Keratinocyte (primary cell): ENCODE results near the gene COA4. TPM values are rescaled to one million over a fixed set of nuclear protein-coding genes. Genes with fewer than 3 reads are reported as not detected.

Experiments used
- DNase-seq: peaks from one replicate; pipeline ENCODE4 v3.0.0-alpha.2; 2011; ENCODE audit warnings: low read depth, missing footprints, low spot score
- FAIRE-seq: peaks from 2 replicates; lab custom pipeline; 2011; peaks lifted over from hg19 to GRCh38; lab: Jason Lieb, UNC
- H2AFZ ChIP-seq: 2 replicates; pipeline ENCODE4 v1.6.0; 2012; ENCODE audit warnings: low read length, control low read depth, inconsistent platforms; ENCODE audit not compliant: control insufficient read depth
- H3K27ac ChIP-seq: 2 replicates; pipeline ENCODE4 v1.5.1; 2011; ENCODE audit warnings: low read length; ENCODE audit not compliant: control insufficient read depth, insufficient read depth
- H3K27me3 ChIP-seq: 3 replicates; pipeline ENCODE4 v1.6.0; 2011; ENCODE audit warnings: low read length; ENCODE audit not compliant: control insufficient read depth, insufficient read depth; ENCODE audit errors: extremely low read depth
- H3K36me3 ChIP-seq, 2 experiments: 2 replicates in 1 of 2; 3 replicates in 1 of 2; pipeline ENCODE4 v1.5.1; 2011; ENCODE audit warnings: low read length in 2 of 2, mild to moderate bottlenecking in 1 of 2; ENCODE audit not compliant: control insufficient read depth in 2 of 2, insufficient read depth in 2 of 2; ENCODE audit errors: extremely low read depth in 1 of 2
- H3K4me1 ChIP-seq: 3 replicates; pipeline ENCODE4 v1.5.1; 2011; ENCODE audit warnings: low read length; ENCODE audit not compliant: control insufficient read depth, insufficient read depth; ENCODE audit errors: extremely low read depth
- H3K4me2 ChIP-seq: 3 replicates; pipeline ENCODE4 v1.6.0; 2011; ENCODE audit warnings: low read depth, low read length; ENCODE audit not compliant: control insufficient read depth, insufficient read depth; ENCODE audit errors: extremely low read depth
- H3K4me3 ChIP-seq, 3 experiments: fragments of 200-600 bp in 1 of 3; sonication (generic) in 1 of 3; 2 replicates in 2 of 3; 3 replicates in 1 of 3; pipeline ENCODE4 v1.5.1; 2011 to 2016; ENCODE audit warnings: low read length in 3 of 3, mild to moderate bottlenecking in 3 of 3, control low read depth in 2 of 3, inconsistent platforms in 1 of 3, low read depth in 1 of 3, mixed read lengths in 1 of 3, mixed run types in 1 of 3, moderate library complexity in 1 of 3; ENCODE audit not compliant: control insufficient read depth in 2 of 3, insufficient read depth in 2 of 3; ENCODE audit errors: extremely low read depth in 1 of 3
- H3K79me2 ChIP-seq: 2 replicates; pipeline ENCODE4 v1.6.0; 2012; ENCODE audit warnings: low read length; ENCODE audit not compliant: control insufficient read depth, insufficient read depth
- H3K9ac ChIP-seq: 3 replicates; pipeline ENCODE4 v1.6.0; 2011; ENCODE audit warnings: low read length; ENCODE audit not compliant: control insufficient read depth, insufficient read depth; ENCODE audit errors: extremely low read depth
- H3K9me1 ChIP-seq: 3 replicates; pipeline ENCODE4 v1.6.0; 2011; ENCODE audit warnings: low read length; ENCODE audit not compliant: control insufficient read depth, insufficient read depth; ENCODE audit errors: extremely low read depth
- H3K9me3 ChIP-seq: 2 replicates; pipeline ENCODE4 v1.5.1; 2012; ENCODE audit warnings: low read depth, low read length; ENCODE audit not compliant: control insufficient read depth
- H4K20me1 ChIP-seq: 3 replicates; pipeline ENCODE4 v1.6.0; 2011; ENCODE audit warnings: low read length; ENCODE audit not compliant: control insufficient read depth, insufficient read depth; ENCODE audit errors: extremely low read depth
- EZH2 ChIP-seq: IDR thresholded peaks from one replicate; pipeline ENCODE4 v1.6.1; 2012; ENCODE audit warnings: inconsistent platforms, mild to moderate bottlenecking, low read length, moderate library complexity
- dilution Hi-C: fragments of 300-500 bp; cut with MboI; formaldehyde crosslinking; loops from one replicate; pipeline ENCODE4 v1.7.0; 2020; ENCODE audit warnings: low sequenced_read_pairs; ENCODE audit not compliant: extremely low pct_ligation_motif_present
- polyA plus RNA-seq, 5 experiments: library from polyadenylated mRNA; depleted of rRNA in 3 of 5; stranded (reverse) in 3 of 5; stranded (forward) in 1 of 5; unstranded in 1 of 5; fragments of >200 nt; gene quantifications; 1 replicate in 1 of 5; 2 replicates in 3 of 5; 3 replicates in 1 of 5; pipeline versions ENCODE4 v1.2.1 to v1.2.3, GENCODE V29; 2011 to 2012; ENCODE audit warnings: missing spikeins in 2 of 5, low read depth in 1 of 5, low replicate concordance in 1 of 5
- TF ChIP-seq, protein P1 (sequence below), 3 experiments: IDR thresholded peaks in 1 of 3; conservative IDR thresholded peaks in 1 of 3; optimal IDR thresholded peaks in 1 of 3; 2 replicates in 2 of 3; 3 replicates in 1 of 3; pipeline versions ENCODE3 to v1.5.1; 2011; ENCODE audit warnings: low read length in 3 of 3, mild to moderate bottlenecking in 3 of 3, moderate library complexity in 2 of 3, control low read depth in 1 of 3, inconsistent platforms in 1 of 3; ENCODE audit not compliant: insufficient read depth in 2 of 3; ENCODE audit errors: extremely low read depth in 1 of 3

COA4 gene
- polyA plus RNA-seq, 1 donor (not counting 4 experiments of a cell fraction or from before 2014, with no cell fraction given) = 82.2 TPM

GRCh38 chr11:73913472-73913871 is 36.8 kb upstream of the COA4 start:
- H2AFZ ChIP-seq = no peak overlapping the region

GRCh38 chr11:73912026-73912425 is 35.4 kb upstream of the COA4 start:
- no peak for TF ChIP-seq EZH2
- TF ChIP-seq, protein P1, sequence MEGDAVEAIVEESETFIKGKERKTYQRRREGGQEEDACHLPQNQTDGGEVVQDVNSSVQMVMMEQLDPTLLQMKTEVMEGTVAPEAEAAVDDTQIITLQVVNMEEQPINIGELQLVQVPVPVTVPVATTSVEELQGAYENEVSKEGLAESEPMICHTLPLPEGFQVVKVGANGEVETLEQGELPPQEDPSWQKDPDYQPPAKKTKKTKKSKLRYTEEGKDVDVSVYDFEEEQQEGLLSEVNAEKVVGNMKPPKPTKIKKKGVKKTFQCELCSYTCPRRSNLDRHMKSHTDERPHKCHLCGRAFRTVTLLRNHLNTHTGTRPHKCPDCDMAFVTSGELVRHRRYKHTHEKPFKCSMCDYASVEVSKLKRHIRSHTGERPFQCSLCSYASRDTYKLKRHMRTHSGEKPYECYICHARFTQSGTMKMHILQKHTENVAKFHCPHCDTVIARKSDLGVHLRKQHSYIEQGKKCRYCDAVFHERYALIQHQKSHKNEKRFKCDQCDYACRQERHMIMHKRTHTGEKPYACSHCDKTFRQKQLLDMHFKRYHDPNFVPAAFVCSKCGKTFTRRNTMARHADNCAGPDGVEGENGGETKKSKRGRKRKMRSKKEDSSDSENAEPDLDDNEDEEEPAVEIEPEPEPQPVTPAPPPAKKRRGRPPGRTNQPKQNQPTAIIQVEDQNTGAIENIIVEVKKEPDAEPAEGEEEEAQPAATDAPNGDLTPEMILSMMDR (optimal IDR thresholded peaks at IDR 0.05 in 1 of 3, IDR thresholded peaks at IDR 0.05 in 1 of 3, conservative IDR thresholded peaks at IDR 0.05 in 1 of 3; ENCODE audit: extremely low read depth in 1 of 3, insufficient read depth in 2 of 3, low read length in 3 of 3) = no peak
- no peak overlapping the region for H3K9ac ChIP-seq
- dilution Hi-C loops = no loop called here
- H3K4me1 ChIP-seq = no peaks in the 10 kb centered on the region
- no peaks in the 10 kb centered on the region for H3K9me3 ChIP-seq
- H3K4me3 ChIP-seq = no peak overlapping the region
- no peaks in the 10 kb centered on the region for H3K27me3 ChIP-seq
- no peak overlapping the region for H3K4me2 ChIP-seq
- no peaks in the 10 kb centered on the region for H3K79me2 ChIP-seq
- FAIRE-seq (no peak), DNase-seq (no peak)
- H3K9me1 ChIP-seq = no peaks in the 10 kb centered on the region
- no peak overlapping the region for H3K27ac ChIP-seq
- H2AFZ ChIP-seq = no peak overlapping the region
- no peaks in the 10 kb centered on the region for H4K20me1 ChIP-seq
- peaks cover 3 to 6% of the 10 kb centered on the region in 2 experiments for H3K36me3 ChIP-seq

More at GRCh38 chr11:73913472-73913871, 36.8 kb upstream of the COA4 start:
- no peaks in the 10 kb centered on the region for H3K79me2 ChIP-seq
- H3K27ac ChIP-seq = no peak overlapping the region
- no peak overlapping the region for H3K9ac ChIP-seq
- FAIRE-seq = no peak
- H3K36me3 ChIP-seq = peaks cover 6 to 13% of the 10 kb centered on the region in 2 experiments
- no peaks in the 10 kb centered on the region for H3K9me3 ChIP-seq
- H3K9me1 ChIP-seq = no peaks in the 10 kb centered on the region
- no peaks in the 10 kb centered on the region for H3K27me3 ChIP-seq
- TF ChIP-seq EZH2 = no peak
- TF ChIP-seq, protein P1 (optimal IDR thresholded peaks at IDR 0.05 in 1 of 3, IDR thresholded peaks at IDR 0.05 in 1 of 3, conservative IDR thresholded peaks at IDR 0.05 in 1 of 3; ENCODE audit: extremely low read depth in 1 of 3, insufficient read depth in 2 of 3, low read length in 3 of 3) = no peak
- H3K4me3 ChIP-seq = no peak overlapping the region
- DNase-seq = no peak
- no peaks in the 10 kb centered on the region for H3K4me1 ChIP-seq
- dilution Hi-C loops = no loop called here
- H4K20me1 ChIP-seq = no peaks in the 10 kb centered on the region
- no peak overlapping the region for H3K4me2 ChIP-seq
